ENCODE measurements around the gene DIPK1C.

Gene DIPK1C

GRCh38 chr18:74447404-74448152, 9.5 kb downstream of the DIPK1C start:
- no peak overlapping the region for H3K9ac ChIP-seq (ENCODE audit: low read length)
- H4K20me1 ChIP-seq (ENCODE audit: low read depth, low read length): no peaks in the 10 kb centered on the region
- H3K27ac ChIP-seq (ENCODE audit: low read depth, low read length): no peak overlapping the region
- H3K4me2 ChIP-seq (ENCODE audit: low read depth, low read length, poor library complexity, severe bottlenecking): no peak overlapping the region
- no peaks in the 10 kb centered on the region for H3F3A ChIP-seq (ENCODE audit: insufficient read depth)
- no peaks in the 10 kb centered on the region for H3K79me2 ChIP-seq (ENCODE audit: insufficient read depth, low read length)
- H3K4me3 ChIP-seq (ENCODE audit: insufficient read depth, low read length, poor library complexity, severe bottlenecking): no peak overlapping the region
- TF ChIP-seq EZH2phosphoT487 (conservative IDR thresholded peaks at IDR 0.05; ENCODE audit: low read length) (no peak), CTCF (IDR thresholded peaks at IDR 0.05; ENCODE audit: insufficient read depth, low read length, poor library complexity, severe bottlenecking) (no peak)
- no peaks in the 10 kb centered on the region for H3K9me2 ChIP-seq (replicated peaks; ENCODE audit: insufficient read depth, low read length)
- H3K27me3 ChIP-seq (ENCODE audit: low read length): no peaks in the 10 kb centered on the region
- H3K36me3 ChIP-seq (ENCODE audit: low read length): no peaks in the 10 kb centered on the region
- no peaks in the 10 kb centered on the region for H3K9me3 ChIP-seq (ENCODE audit: insufficient read depth, low read length)
- H2AFZ ChIP-seq (ENCODE audit: low read depth, low read length, severe bottlenecking): no peak overlapping the region

GRCh38 chr18:74446631-74447403, 10.3 kb downstream of the DIPK1C start:
- Histone ChIP-seq H3K27me3 (ENCODE audit: low read length) (no peaks in the 10 kb centered on the region), H3K36me3 (ENCODE audit: low read length) (no peaks in the 10 kb centered on the region), H3K4me2 (ENCODE audit: low read depth, low read length, poor library complexity, severe bottlenecking) (no peak overlapping the region), H3K9ac (ENCODE audit: low read length) (no peak overlapping the region), H3F3A (ENCODE audit: insufficient read depth) (no peaks in the 10 kb centered on the region), H3K27ac (ENCODE audit: low read depth, low read length) (no peak overlapping the region), H3K4me3 (ENCODE audit: insufficient read depth, low read length, poor library complexity, severe bottlenecking) (no peak overlapping the region), H3K79me2 (ENCODE audit: insufficient read depth, low read length) (no peaks in the 10 kb centered on the region), H4K20me1 (ENCODE audit: low read depth, low read length) (no peaks in the 10 kb centered on the region), H2AFZ (ENCODE audit: low read depth, low read length, severe bottlenecking) (no peak overlapping the region), H3K9me2 (replicated peaks; ENCODE audit: insufficient read depth, low read length) (no peaks in the 10 kb centered on the region), H3K9me3 (ENCODE audit: insufficient read depth, low read length) (no peaks in the 10 kb centered on the region)
- TF ChIP-seq EZH2phosphoT487 (conservative IDR thresholded peaks at IDR 0.05; ENCODE audit: low read length) (no peak), CTCF (IDR thresholded peaks at IDR 0.05; ENCODE audit: insufficient read depth, low read length, poor library complexity, severe bottlenecking) (no peak)

GRCh38 chr18:74446178-74446577, 10.9 kb downstream of the DIPK1C start:
- Histone ChIP-seq H3K36me3 (ENCODE audit: low read length) (no peaks in the 10 kb centered on the region), H3K9me2 (replicated peaks; ENCODE audit: insufficient read depth, low read length) (no peaks in the 10 kb centered on the region), H4K20me1 (ENCODE audit: low read depth, low read length) (no peaks in the 10 kb centered on the region), H3K4me3 (ENCODE audit: insufficient read depth, low read length, poor library complexity, severe bottlenecking) (no peak overlapping the region), H3F3A (ENCODE audit: insufficient read depth) (no peaks in the 10 kb centered on the region), H3K27ac (ENCODE audit: low read depth, low read length) (no peak overlapping the region), H3K9ac (ENCODE audit: low read length) (no peak overlapping the region), H3K9me3 (ENCODE audit: insufficient read depth, low read length) (no peaks in the 10 kb centered on the region), H3K4me2 (ENCODE audit: low read depth, low read length, poor library complexity, severe bottlenecking) (no peak overlapping the region), H3K79me2 (ENCODE audit: insufficient read depth, low read length) (no peaks in the 10 kb centered on the region), H3K27me3 (ENCODE audit: low read length) (no peaks in the 10 kb centered on the region), H2AFZ (ENCODE audit: low read depth, low read length, severe bottlenecking) (no peak overlapping the region)
- TF ChIP-seq CTCF (IDR thresholded peaks at IDR 0.05; ENCODE audit: insufficient read depth, low read length, poor library complexity, severe bottlenecking): no peak
- no peak for TF ChIP-seq EZH2phosphoT487 (conservative IDR thresholded peaks at IDR 0.05; ENCODE audit: low read length)

Measured in SU-DHL-6 (cell line).